IPS-18c (cell line): ENCODE measurements around the gene EFHD2.

ENCODE experiments used
- H3K4me3 ChIP-seq: 2 replicates; pipeline ENCODE4 v1.7.0; 2013; ENCODE audit warnings: low read depth, mild to moderate bottlenecking, low read length, moderate library complexity; ENCODE audit not compliant: insufficient read depth
- H3K9me3 ChIP-seq: one replicate; pipeline ENCODE4 v1.6.1; 2013; ENCODE audit warnings: mild to moderate bottlenecking, low read length, moderate library complexity; ENCODE audit not compliant: control insufficient read depth, insufficient read depth

The EFHD2 gene

GRCh38 chr1:15436881-15437442 is 27.3 kb downstream of the EFHD2 start:
- Histone ChIP-seq H3K9me3 (no peaks in the 10 kb centered on the region), H3K4me3 (no peak overlapping the region)

GRCh38 chr1:15439325-15439724 is 29.6 kb downstream of the EFHD2 start:
- Histone ChIP-seq H3K4me3 (no peak overlapping the region), H3K9me3 (no peaks in the 10 kb centered on the region)

- no peak overlapping the region for H3K4me3 ChIP-seq
- H3K9me3 ChIP-seq: no peaks in the 10 kb centered on the region
Observed at GRCh38 chr1:15440357-15440756, 30.7 kb downstream of the EFHD2 start.

- Histone ChIP-seq H3K4me3 (no peak overlapping the region), H3K9me3 (no peaks in the 10 kb centered on the region)
Observed at GRCh38 chr1:15441247-15441646, 31.6 kb downstream of the EFHD2 start.

- no peaks in the 10 kb centered on the region for H3K9me3 ChIP-seq
Observed at GRCh38 chr1:15442119-15442518, 32.4 kb downstream of the EFHD2 start.

DNA sequence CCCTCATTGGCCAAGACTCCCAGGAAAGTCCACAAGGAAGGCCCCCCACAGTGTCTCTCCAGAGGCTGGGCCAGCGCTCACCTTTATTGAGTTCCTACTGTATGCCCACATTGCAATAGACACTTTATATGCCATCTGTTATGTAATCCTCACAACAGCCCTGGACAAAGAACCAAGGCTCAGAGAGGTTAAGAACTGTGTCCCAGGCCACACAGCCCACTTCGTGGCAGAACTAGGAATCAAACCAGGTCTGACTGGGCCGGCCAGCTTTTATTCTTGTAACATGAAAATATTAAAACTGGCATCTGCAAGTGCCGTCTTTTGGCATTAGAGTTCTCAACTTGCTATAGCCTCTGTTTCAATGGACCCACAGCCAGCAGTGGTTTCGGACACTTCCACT is 33.1 kb downstream of the EFHD2 start:
- no peaks in the 10 kb centered on the region for H3K9me3 ChIP-seq
- H3K4me3 ChIP-seq: no peak overlapping the region

More at GRCh38 chr1:15442119-15442518, 32.4 kb downstream of the EFHD2 start:
- no peak overlapping the region for H3K4me3 ChIP-seq

DNA sequence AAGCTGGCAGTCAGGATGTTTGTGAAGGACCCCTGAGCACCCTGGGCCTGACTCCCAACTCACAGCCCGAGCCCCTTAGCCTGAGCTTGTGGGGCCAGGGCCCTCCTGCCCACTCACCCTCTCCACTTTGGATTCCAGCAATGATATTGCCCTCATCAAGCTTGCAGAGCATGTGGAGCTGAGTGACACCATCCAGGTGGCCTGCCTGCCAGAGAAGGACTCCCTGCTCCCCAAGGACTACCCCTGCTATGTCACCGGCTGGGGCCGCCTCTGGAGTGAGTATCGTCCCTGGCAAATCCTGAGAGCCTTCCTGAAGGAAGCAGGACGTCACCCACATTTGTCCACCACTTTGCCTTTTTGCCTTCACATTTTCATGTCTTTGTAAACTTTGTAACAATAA is 33.6 kb downstream of the EFHD2 start:
- no peaks in the 10 kb centered on the region for H3K9me3 ChIP-seq
- no peak overlapping the region for H3K4me3 ChIP-seq

DNA sequence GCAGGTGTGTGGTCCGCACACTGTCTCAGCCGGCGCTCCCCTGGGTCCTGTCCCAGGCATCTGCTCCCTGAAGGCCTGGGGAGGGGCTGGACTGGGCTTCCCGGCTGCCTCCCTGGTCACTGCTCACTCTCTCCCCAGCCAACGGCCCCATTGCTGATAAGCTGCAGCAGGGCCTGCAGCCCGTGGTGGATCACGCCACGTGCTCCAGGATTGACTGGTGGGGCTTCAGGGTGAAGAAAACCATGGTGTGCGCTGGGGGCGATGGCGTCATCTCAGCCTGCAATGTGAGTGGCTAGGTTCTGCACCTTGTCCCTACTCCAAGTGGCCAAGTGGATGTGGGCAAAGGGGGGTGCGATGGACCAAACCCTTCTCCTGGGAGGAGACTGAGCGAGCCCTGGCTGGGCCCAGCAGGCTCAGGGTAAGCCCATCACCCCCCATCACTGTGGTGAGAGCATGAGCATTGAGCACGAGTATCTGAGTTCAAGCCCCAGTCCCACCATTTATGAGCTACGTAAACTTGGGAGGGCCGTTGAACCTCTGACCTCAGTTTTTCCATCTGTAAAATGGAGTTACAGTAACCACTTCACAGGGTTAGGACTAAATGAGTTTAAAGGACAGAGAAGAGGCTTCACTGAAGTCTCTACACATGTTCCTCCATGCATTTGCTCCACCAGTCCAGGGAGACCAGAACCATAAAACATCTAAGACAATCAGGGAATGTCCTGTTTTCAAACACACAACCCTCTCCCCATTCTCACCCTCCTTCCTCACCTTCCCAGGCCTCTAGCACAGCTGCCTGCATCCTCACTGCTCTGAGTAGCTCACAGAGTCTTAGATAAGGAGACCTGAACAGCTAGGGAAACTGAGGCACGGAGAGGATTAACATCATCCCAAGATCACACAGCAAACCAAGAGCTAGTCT is 35.0 kb downstream of the EFHD2 start:
- no peaks in the 10 kb centered on the region for H3K9me3 ChIP-seq
- H3K4me3 ChIP-seq: no peak overlapping the region

GRCh38 chr1:15445390-15446122 is 35.9 kb downstream of the EFHD2 start:
- H3K9me3 ChIP-seq: no peaks in the 10 kb centered on the region

GRCh38 chr1:15446212-15446611 is 36.5 kb downstream of the EFHD2 start:
- no peak overlapping the region for H3K4me3 ChIP-seq
- peaks cover 2% of the 10 kb centered on the region for H3K9me3 ChIP-seq

More at GRCh38 chr1:15445390-15446122, 35.9 kb downstream of the EFHD2 start:
- H3K4me3 ChIP-seq: no peak overlapping the region

GRCh38 chr1:15448877-15449462 is 39.3 kb downstream of the EFHD2 start:
- Histone ChIP-seq H3K9me3 (peaks cover 2% of the 10 kb centered on the region), H3K4me3 (no peak overlapping the region)

DNA sequence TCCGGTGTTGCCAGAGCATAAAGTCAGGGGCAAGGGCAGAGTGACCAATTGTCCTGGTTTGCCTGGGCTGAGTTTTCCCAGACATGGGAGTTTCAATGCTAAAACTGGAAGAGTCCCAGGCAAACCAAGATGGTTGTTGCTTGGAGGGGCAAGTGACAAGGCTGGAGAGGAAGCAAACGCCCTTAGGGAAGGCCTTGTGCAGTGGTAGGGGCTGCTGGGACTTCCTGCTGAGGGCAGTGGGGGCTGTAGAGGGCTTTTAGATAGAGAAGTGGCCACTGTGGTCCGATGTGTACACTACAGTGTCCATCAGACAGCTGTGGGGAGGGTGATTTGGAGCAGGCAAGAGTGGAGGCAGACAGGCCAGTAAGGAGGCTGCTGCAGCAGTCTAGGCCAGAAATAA is 39.9 kb downstream of the EFHD2 start:
- Histone ChIP-seq H3K4me3 (no peak overlapping the region), H3K9me3 (peaks cover 2% of the 10 kb centered on the region)

GRCh38 chr1:15451014-15451722 is 41.5 kb downstream of the EFHD2 start:
- H3K9me3 ChIP-seq: peaks cover 2% of the 10 kb centered on the region
- no peak overlapping the region for H3K4me3 ChIP-seq

- no peak overlapping the region for H3K4me3 ChIP-seq
- H3K9me3 ChIP-seq: peaks cover 2% of the 10 kb centered on the region
Observed at GRCh38 chr1:15452216-15452615, 42.5 kb downstream of the EFHD2 start.

- peaks cover 2% of the 10 kb centered on the region for H3K9me3 ChIP-seq
- no peak overlapping the region for H3K4me3 ChIP-seq
Observed at GRCh38 chr1:15452866-15453571, 43.3 kb downstream of the EFHD2 start.

GRCh38 chr1:15453734-15454133 is 44.0 kb downstream of the EFHD2 start:
- no peak overlapping the region for H3K4me3 ChIP-seq
- H3K9me3 ChIP-seq: peaks cover 2% of the 10 kb centered on the region
